HepG2 (cell line): ENCODE data around the gene USF1. TPM values are rescaled to one million over a fixed set of nuclear protein-coding genes. Genes with fewer than 3 reads are reported as not detected.
A peak's percentile ranks its signal among the peaks of the same experiment; 100 is the strongest.

Source experiments
- ATAC-seq: fragments of 200-7000 bp; cut with Tn5 transposase; 3 replicates; pipeline ENCODE4 v1.9.1; 2020; ENCODE audit warnings: mild to moderate bottlenecking, moderate library complexity
- BruUV-seq: library from RNA; stranded (reverse); fragments of 400-500 nt; replicated peaks from 2 replicates; lab custom pipeline; 2021; lab: Mats Ljungman, UMichigan
- CTCF ChIA-PET: fragments of 300-600 bp; formaldehyde crosslinking; extraction: SDS; loops from one replicate; lab custom pipeline; 2021; ENCODE audit warnings: low total read pairs, inconsistent platforms, low intra/inter-chr PET ratio; lab: Yijun Ruan, JAX
- POLR2A ChIA-PET: fragments of 350-600 bp; sonication (Branson Sonifier 250); formaldehyde crosslinking; loops from one replicate; lab custom pipeline; 2020; ENCODE audit warnings: antibody characterized with exemption, inconsistent platforms; lab: Yijun Ruan, JAX
- DNase-seq: peaks from one replicate; pipeline ENCODE4 v3.0.0-alpha.2; 2015; ENCODE audit warnings: low spot score
- FAIRE-seq: peaks from 3 replicates; lab custom pipeline; 2011; peaks lifted over from hg19 to GRCh38; lab: Jason Lieb, UNC
- H2AFZ ChIP-seq: one replicate; pipeline ENCODE4 v1.6.1; 2011; ENCODE audit warnings: low read length, inconsistent platforms
- H3K27ac ChIP-seq: fragments of 300-600 bp; 3 replicates; pipeline ENCODE4 v1.8.0; 2011; ENCODE audit warnings: mixed run types, mild to moderate bottlenecking, mixed read lengths, low read length, inconsistent platforms; ENCODE audit not compliant: insufficient read depth; ENCODE audit errors: extremely low read length
- H3K27me3 ChIP-seq, 2 experiments: fragments of 200-600 bp in 1 of 2; 2 replicates in 1 of 2; 3 replicates in 1 of 2; pipeline versions ENCODE4 v1.6.0 to v1.8.0; 2011; ENCODE audit warnings: low read length in 2 of 2, mild to moderate bottlenecking in 2 of 2, moderate library complexity in 2 of 2, inconsistent platforms in 1 of 2; ENCODE audit not compliant: insufficient read depth in 2 of 2, control insufficient read depth in 1 of 2
- H3K36me3 ChIP-seq, 2 experiments: fragments of 200-600 bp in 1 of 2; replicated peaks in 1 of 2; 2 replicates in 1 of 2; 3 replicates in 1 of 2; pipeline versions ENCODE4 v1.5.1 to v1.8.0; 2011; ENCODE audit warnings: low read length in 2 of 2, inconsistent platforms in 1 of 2; ENCODE audit not compliant: insufficient read depth in 2 of 2, control insufficient read depth in 1 of 2
- H3K4me1 ChIP-seq: 2 replicates; pipeline ENCODE4 v1.5.1; 2012; ENCODE audit warnings: low read length, inconsistent platforms; ENCODE audit not compliant: insufficient read depth
- H3K4me2 ChIP-seq: 2 replicates; pipeline ENCODE4 v1.6.0; 2011; ENCODE audit warnings: low read depth, low read length, inconsistent platforms
- H3K4me3 ChIP-seq, 3 experiments: fragments of 200-600 bp in 1 of 3; sonication (generic), shearing (Covaris generic) in 1 of 3; replicated peaks in 1 of 3; 2 replicates each; pipeline ENCODE4 v1.5.1; 2011 to 2016; ENCODE audit warnings: low read length in 3 of 3, inconsistent platforms in 2 of 3, low read depth in 2 of 3, mild to moderate bottlenecking in 2 of 3, control low read depth in 1 of 3, mixed read lengths in 1 of 3; ENCODE audit not compliant: insufficient read depth in 1 of 3
- H3K79me2 ChIP-seq: one replicate; pipeline ENCODE4 v1.6.1; 2011; ENCODE audit warnings: low read length, inconsistent platforms; ENCODE audit not compliant: insufficient read depth
- H3K9ac ChIP-seq: 2 replicates; pipeline ENCODE4 v1.6.0; 2011; ENCODE audit warnings: mild to moderate bottlenecking, low read depth, low read length, inconsistent platforms; ENCODE audit not compliant: insufficient read depth
- H3K9me3 ChIP-seq: 2 replicates; pipeline ENCODE4 v1.5.1; 2012; ENCODE audit warnings: mild to moderate bottlenecking, low read length
- H4K20me1 ChIP-seq: 2 replicates; pipeline ENCODE4 v1.6.0; 2011; ENCODE audit warnings: inconsistent platforms, mild to moderate bottlenecking, low read length, moderate library complexity; ENCODE audit not compliant: insufficient read depth
- AGO2 ChIP-seq: fragments of 200-400 bp; formaldehyde crosslinking; optimal IDR thresholded peaks from 2 replicates; pipeline ENCODE3; 2017; ENCODE audit warnings: mild to moderate bottlenecking, low read depth, low read length, moderate library complexity
- CEBPB ChIP-seq: IDR thresholded peaks from 2 replicates; pipeline ENCODE4 v1.6.1; 2011; ENCODE audit warnings: low read depth, low read length, improper control_type of control experiment, borderline replicate concordance
- ELF4 ChIP-seq: sonication (generic); formaldehyde crosslinking; IDR thresholded peaks from 2 replicates; pipeline ENCODE4 v1.5.0; 2020; ENCODE audit warnings: missing genetic modification reagents, mild to moderate bottlenecking, moderate library complexity, borderline replicate concordance
- KDM3A ChIP-seq: IDR thresholded peaks from 2 replicates; pipeline ENCODE4 v1.6.1; 2018; ENCODE audit warnings: low read depth, missing compliant biosample characterization
- KDM5B ChIP-seq: sonication (generic); formaldehyde crosslinking; IDR thresholded peaks from 2 replicates; pipeline ENCODE4 v1.4.0; 2020; ENCODE audit warnings: missing genetic modification reagents, mild to moderate bottlenecking, borderline replicate concordance
- NR0B2 ChIP-seq: sonication (generic); formaldehyde crosslinking; IDR thresholded peaks from 2 replicates; pipeline ENCODE4 v1.4.0; 2020; ENCODE audit warnings: mild to moderate bottlenecking, missing genetic modification reagents
- PATZ1 ChIP-seq: sonication (generic); formaldehyde crosslinking; IDR thresholded peaks from 2 replicates; pipeline ENCODE4 v1.4.0; 2020; ENCODE audit warnings: missing genetic modification reagents
- RBFOX2 ChIP-seq: fragments of 200-400 bp; formaldehyde crosslinking; IDR thresholded peaks from 2 replicates; pipeline ENCODE4 v1.6.1; 2017; ENCODE audit warnings: low read depth, mild to moderate bottlenecking, low read length
- TAF1 ChIP-seq: sonication (generic); formaldehyde crosslinking; IDR thresholded peaks from 2 replicates; pipeline ENCODE4 v1.4.0; 2020; ENCODE audit warnings: missing genetic modification reagents
- ZFX ChIP-seq: sonication (generic); formaldehyde crosslinking; IDR thresholded peaks from 2 replicates; pipeline ENCODE4 v1.4.0; 2020; ENCODE audit warnings: mild to moderate bottlenecking, low read depth, missing genetic modification reagents, moderate library complexity
- ZNF232 ChIP-seq: sonication (generic); formaldehyde crosslinking; IDR thresholded peaks from 2 replicates; pipeline ENCODE4 v1.4.0; 2020; ENCODE audit warnings: missing genetic modification reagents, borderline replicate concordance
- ZNF781 ChIP-seq: sonication (generic); formaldehyde crosslinking; IDR thresholded peaks from 2 replicates; pipeline ENCODE4 v1.5.1; 2020; ENCODE audit warnings: borderline replicate concordance, mild to moderate bottlenecking, missing genetic modification reagents; ENCODE audit errors: not compliant biosample characterization
- WGBS: methylation state at CpG from one replicate; pipeline ENCODE4 v1.1.6; 2017; ENCODE audit warnings: low lambda C conversion rate; 5-methylcytosine and 5-hydroxymethylcytosine counted together
- in situ Hi-C: cut with HindIII; loops from 2 replicates; pipeline ENCODE4 v1.10.0; 2017; ENCODE audit warnings: low pct_unique_long_range_greater_than_20kb; ENCODE audit not compliant: extremely low pct_ligation_motif_present
- intact Hi-C: fragments of 100-400 bp; cut with micrococcal nuclease; formaldehyde crosslinking; loops from one replicate; pipeline ENCODE4 v1.10.0; 2022; ENCODE audit not compliant: unreplicated experiment
- polyA plus RNA-seq, 8 experiments: library from polyadenylated mRNA; depleted of rRNA in 3 of 8; stranded (reverse) in 7 of 8; unstranded in 1 of 8; fragments of >200 nt; fragmentation: Illumina TruSeq in 4 of 8; extraction: Trizol in 4 of 8; gene quantifications; 2 replicates each; pipeline versions ENCODE4 v1.2.1 to v1.2.3, GENCODE V29; 2011 to 2016; ENCODE audit warnings: low read depth in 4 of 8, missing spikeins in 1 of 8, mixed read lengths in 1 of 8; ENCODE audit not compliant: insufficient read depth in 1 of 8
- total RNA-seq, 5 experiments: library from RNA; depleted of rRNA; stranded (reverse); fragments of >200 nt; fragmentation: Illumina TruSeq; extraction: Trizol; gene quantifications; 2 replicates each; pipeline ENCODE4 v1.2.3, GENCODE V29; 2016; ENCODE audit warnings: low read depth in 1 of 5
- TF ChIP-seq, protein P1 (sequence below), 2 experiments: sonication (generic) in 1 of 2; formaldehyde crosslinking in 1 of 2; IDR thresholded peaks; 2 replicates each; pipeline versions ENCODE4 v1.5.1 to v1.6.1; 2011 to 2020; ENCODE audit warnings: borderline replicate concordance in 1 of 2, low read depth in 1 of 2, low read length in 1 of 2, mild to moderate bottlenecking in 1 of 2, missing genetic modification reagents in 1 of 2, moderate library complexity in 1 of 2

The USF1 gene
- total and polyA plus RNA-seq, 2 of the 13 experiments (the other 11 are each of a cell fraction or from before 2014, with no cell fraction given): 26.9 to 39.4 TPM

- in situ Hi-C loops: no loop called here
- no peak overlapping the region for H3K4me2 ChIP-seq
- CTCF ChIA-PET: no interaction called here
- H2AFZ ChIP-seq: no peak overlapping the region
- H3K27me3 ChIP-seq: no peaks in the 10 kb centered on the region
- BruUV-seq: no TSS peak
- peaks cover 1% of the 10 kb centered on the region for H3K79me2 ChIP-seq
- WGBS: 79% methylated on average over 3 of the region's 3 CpGs
- no peak for DNase-seq
- intact Hi-C loops: no loop called here
- POLR2A ChIA-PET: no interaction called here
- no peak overlapping the region for H3K4me3 ChIP-seq
- ATAC-seq: no peak
- TF ChIP-seq ZNF232 (CRISPR knock-in tag) (no peak), CEBPB (no peak), NR0B2 (no peak), TAF1 (CRISPR knock-in tag) (no peak), ELF4 (CRISPR knock-in tag) (no peak)
- FAIRE-seq: no peak
- peaks cover 19% of the 10 kb centered on the region for H3K4me1 ChIP-seq
- peaks cover 13 to 39% of the 10 kb centered on the region in 2 experiments for H3K36me3 ChIP-seq
- H3K27ac ChIP-seq: no peak overlapping the region
- no peaks in the 10 kb centered on the region for H4K20me1 ChIP-seq
- no peaks in the 10 kb centered on the region for H3K9me3 ChIP-seq
- H3K9ac ChIP-seq: no peak overlapping the region
Observed at GRCh38 chr1:161039154-161039545, 6.6 kb downstream of the USF1 start.

GRCh38 chr1:161038523-161039153 is 7.1 kb downstream of the USF1 start, which contains the start of gene TSTD1:
Gene TSTD1, minus strand, starts transcription at chr1:161038964. Its CDS starts 75 bp downstream, at chr1:161038889.
- intact Hi-C loops: no loop called here
- WGBS: 96% methylated on average over 50 of the region's 54 CpGs
- ChIA-PET CTCF (no interaction called here), POLR2A (no interaction called here)
- H3K79me2 ChIP-seq: no peaks in the 10 kb centered on the region
- peaks cover 16% of the 10 kb centered on the region for H3K4me1 ChIP-seq
- H2AFZ ChIP-seq: no peak within 1 kb of the TSS
- FAIRE-seq (no peak), ATAC-seq (no peak), DNase-seq (no peak)
- no TSS peak for BruUV-seq
- no peaks in the 10 kb centered on the region for H3K27me3 ChIP-seq
- H3K27ac ChIP-seq: no peak within 1 kb of the TSS
- no peak within 1 kb of the TSS for H3K4me2 ChIP-seq
- H3K4me3 ChIP-seq: no peak within 1 kb of the TSS
- H4K20me1 ChIP-seq: no peaks in the 10 kb centered on the region
- no peak within 1 kb of the TSS for H3K9ac ChIP-seq
- in situ Hi-C loops: no loop called here
- no peaks in the 10 kb centered on the region for H3K9me3 ChIP-seq
- H3K36me3 ChIP-seq: peaks cover 13 to 39% of the 10 kb centered on the region in 2 experiments
- no peak for TF ChIP-seq PATZ1 (CRISPR knock-in tag)
- TF ChIP-seq, protein P1, sequence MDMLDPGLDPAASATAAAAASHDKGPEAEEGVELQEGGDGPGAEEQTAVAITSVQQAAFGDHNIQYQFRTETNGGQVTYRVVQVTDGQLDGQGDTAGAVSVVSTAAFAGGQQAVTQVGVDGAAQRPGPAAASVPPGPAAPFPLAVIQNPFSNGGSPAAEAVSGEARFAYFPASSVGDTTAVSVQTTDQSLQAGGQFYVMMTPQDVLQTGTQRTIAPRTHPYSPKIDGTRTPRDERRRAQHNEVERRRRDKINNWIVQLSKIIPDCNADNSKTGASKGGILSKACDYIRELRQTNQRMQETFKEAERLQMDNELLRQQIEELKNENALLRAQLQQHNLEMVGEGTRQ (IDR thresholded peaks at IDR 0.05; ENCODE audit: low read depth, low read length): no peak
- TF ChIP-seq, protein P1 (CRISPR knock-in tag; IDR thresholded peaks at IDR 0.05; ENCODE audit: borderline replicate concordance): no peak
- TF ChIP-seq ZNF781: no peak
- peak; percentile 64; the same call in 1 of the 2 replicates for TF ChIP-seq RBFOX2
- peak; percentile 86 for TF ChIP-seq AGO2
- no peak for TF ChIP-seq ZFX (CRISPR knock-in tag)
- no peak for TF ChIP-seq KDM3A (CRISPR knock-in tag)
- TF ChIP-seq KDM5B (CRISPR knock-in tag): no peak
